GM15510 (cell line): ENCODE measurements around the gene GTF3C5.

Experiments
- POLR2A ChIP-seq: IDR thresholded peaks from 3 replicates; pipeline ENCODE4 v1.6.1; 2011; ENCODE audit warnings: borderline replicate concordance; ENCODE audit not compliant: insufficient read length; ENCODE audit errors: extremely low read depth

Gene GTF3C5

DNA sequence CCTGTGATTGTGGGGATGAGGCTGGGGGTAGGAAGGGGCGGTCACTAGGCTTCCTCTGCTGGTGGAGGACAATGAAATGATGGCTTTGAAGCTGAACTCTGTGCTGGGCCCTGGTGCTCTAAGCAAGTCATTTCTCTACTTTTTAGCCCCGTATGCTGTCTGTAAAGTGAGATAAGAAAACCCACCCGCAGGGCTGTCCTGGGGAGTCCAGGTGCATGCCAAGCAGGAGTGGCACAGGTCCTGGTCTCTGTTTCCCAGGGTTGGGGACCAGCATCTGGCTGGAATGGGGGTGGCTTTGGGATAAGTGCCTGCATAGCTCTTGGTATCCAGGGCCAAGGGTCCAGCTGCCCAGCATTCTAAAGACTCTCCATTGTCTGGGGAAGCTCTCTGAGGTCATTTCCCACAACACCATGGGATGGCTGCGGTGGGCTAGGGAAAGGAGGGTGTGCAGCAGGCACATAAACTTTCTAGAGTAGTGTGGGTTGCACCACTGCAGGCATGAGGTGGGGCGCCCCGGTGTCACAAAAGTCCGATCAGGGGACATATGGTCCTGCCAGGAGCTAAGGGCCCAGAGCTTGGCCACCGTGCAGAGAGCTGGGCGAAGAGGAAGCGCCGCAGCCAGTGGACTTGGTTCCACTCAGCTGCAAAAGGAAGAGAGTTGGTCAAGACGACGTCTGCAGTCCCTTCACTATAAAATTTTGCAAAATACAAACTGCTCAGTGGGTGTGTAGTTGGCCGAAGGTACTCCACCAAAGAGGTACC is 25.6 kb upstream of the GTF3C5 start:
- no peak for TF ChIP-seq POLR2A

GRCh38 chr9:133005957-133006356 is 24.8 kb upstream of the GTF3C5 start:
- TF ChIP-seq POLR2A: no peak

DNA sequence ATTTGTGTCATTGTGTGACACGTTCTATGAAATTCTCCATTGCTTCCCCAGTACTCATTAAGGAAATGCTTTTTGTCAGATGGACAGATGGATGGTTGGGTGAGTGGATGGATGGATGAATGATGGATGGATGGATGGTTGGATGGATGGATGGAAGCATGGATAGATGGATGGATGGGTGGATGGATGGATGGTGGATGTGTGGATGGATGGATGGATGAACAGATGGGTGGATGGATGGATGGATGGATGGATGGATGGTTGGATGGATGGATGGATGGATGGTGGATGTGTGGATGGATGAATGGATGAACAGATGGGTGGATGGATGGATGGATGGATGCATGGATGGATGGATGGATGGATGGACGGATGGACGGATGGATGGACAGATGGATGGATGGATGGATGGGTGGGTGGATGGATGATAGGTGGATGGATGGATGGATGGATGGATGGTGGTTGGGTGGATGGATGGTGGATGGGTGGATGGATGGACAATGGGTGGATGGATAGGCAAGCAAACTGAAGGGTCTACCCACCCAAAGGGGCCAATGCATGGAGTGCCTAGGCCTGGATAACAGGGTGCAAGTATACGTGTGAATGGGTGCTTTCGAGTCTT is 24.0 kb upstream of the GTF3C5 start:
- no peak for TF ChIP-seq POLR2A

DNA sequence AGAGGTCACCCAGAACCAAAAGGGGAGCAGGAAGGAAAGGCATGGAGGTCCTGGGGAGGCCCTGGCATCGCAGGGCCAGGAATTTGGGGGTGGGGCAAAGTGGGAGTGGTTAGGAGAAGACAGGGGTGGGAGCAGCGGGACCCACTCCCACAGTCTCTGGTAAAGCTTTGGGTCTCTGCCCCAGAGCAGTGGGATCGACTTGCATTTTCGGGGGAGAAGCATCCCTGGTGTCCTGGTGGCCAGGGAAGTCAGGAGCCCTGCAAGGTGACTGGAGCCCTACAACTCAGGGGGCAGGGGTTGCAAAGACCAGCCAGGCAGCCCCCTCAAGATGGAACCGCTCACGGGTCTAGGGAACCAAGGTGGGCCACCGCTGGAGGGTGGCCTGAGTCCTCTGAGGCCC is 22.4 kb upstream of the GTF3C5 start:
- TF ChIP-seq POLR2A: no peak

DNA sequence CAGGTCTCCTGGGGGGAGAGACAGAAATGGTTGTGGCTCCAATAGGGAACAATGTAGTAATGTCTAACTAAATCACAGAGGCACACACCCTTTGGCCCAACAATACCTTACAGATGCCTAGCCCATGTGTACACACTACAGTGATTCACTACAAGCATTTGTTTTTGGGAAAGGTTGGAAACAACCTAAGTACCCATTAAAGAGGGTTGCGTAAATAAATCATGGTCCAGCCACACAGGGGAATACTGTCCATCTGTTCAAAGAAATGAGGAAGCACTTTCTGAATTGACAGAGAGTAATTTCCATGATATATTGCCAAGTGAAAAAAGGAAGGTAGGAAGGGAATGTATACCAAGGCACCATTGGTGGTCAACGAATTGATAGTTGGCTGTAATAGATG is 22.0 kb upstream of the GTF3C5 start:
- no peak for TF ChIP-seq POLR2A

GRCh38 chr9:133009906-133010582 is 20.8 kb upstream of the GTF3C5 start:
- no peak for TF ChIP-seq POLR2A

DNA sequence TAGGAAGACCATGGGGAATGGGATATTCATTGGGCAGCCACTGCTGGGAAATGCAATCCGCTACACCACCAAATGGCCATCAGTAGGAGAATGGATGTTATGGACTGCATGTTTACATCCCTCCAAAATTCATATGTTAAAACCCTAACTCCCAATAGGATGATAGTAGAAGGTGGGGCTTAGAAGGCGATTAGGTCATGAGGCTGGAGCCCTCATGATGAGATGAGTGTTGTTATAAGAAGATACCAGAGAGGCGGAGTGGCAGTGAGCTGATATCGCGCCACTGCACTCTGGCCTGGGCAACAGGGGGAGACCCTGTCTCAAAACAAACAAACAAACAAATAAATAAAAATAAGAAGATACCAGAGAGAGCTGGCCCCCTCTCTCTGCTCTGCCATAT is 16.1 kb upstream of the GTF3C5 start:
- no peak for TF ChIP-seq POLR2A

- no peak for TF ChIP-seq POLR2A
Measured at GRCh38 chr9:133023117-133023890, 7.5 kb upstream of the GTF3C5 start.

DNA sequence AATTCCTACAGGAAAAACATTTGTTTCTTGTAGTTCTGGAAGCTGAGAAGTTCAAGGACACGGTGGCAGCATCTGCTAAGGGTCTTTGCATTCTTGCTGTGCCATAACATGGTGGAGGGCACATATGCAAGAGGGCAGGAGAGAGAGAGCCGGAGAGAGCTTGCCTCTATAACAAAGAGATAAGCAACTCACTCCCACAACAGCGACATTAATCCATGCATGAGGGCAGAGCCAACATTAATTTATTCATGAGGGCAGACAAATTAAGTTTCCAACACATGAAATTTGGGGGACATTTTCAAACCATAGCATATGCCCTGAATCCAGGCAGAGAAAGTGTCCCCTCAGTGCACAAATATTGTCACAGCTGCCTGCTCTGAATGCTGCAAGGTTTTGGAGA is 4.4 kb upstream of the GTF3C5 start:
- TF ChIP-seq POLR2A: no peak

- no peak for TF ChIP-seq POLR2A
Measured at GRCh38 chr9:133027134-133027533, 3.7 kb upstream of the GTF3C5 start.

- TF ChIP-seq POLR2A: no peak
Measured at GRCh38 chr9:133028221-133028620, 2.6 kb upstream of the GTF3C5 start.

- TF ChIP-seq POLR2A: no peak
Measured at GRCh38 chr9:133029994-133030316, 842 bp upstream of the GTF3C5 start.

GRCh38 chr9:133031130-133031422 is 279 bp downstream of the GTF3C5 start:
- no peak for TF ChIP-seq POLR2A

- TF ChIP-seq POLR2A: no peak
Measured at GRCh38 chr9:133031496-133031911, 707 bp downstream of the GTF3C5 start.

DNA sequence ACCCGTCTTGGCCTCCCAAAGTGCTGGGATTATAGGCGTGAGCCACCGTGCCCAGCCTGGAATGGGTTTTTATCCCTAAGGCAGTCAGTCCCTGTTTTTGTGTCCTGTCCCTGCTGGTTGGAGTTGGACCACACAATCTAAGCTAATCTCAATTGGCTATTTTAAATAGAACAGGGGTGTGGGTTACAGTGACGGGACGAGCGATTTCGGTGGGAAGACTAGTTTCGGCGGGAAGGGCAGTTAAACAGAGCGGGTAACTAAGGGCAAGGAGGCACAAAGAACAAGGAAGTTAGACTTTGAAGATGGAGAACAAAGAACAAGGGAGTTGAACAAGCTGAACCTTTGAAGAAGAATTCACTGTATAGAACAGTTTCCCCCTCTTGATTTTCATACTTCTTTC is 1.4 kb downstream of the GTF3C5 start:
- TF ChIP-seq POLR2A: no peak
